ENCODE data around the gene MATN1.

MATN1 gene

GRCh38 chr1:30755746-30756145, 32.4 kb upstream of the MATN1 start:
- H3K4me3 ChIP-seq (ENCODE audit: low read length): peak overlapping the region; percentile 45
- H3K9ac ChIP-seq (ENCODE audit: low read length): no peak overlapping the region
- no peaks in the 10 kb centered on the region for H3K27me3 ChIP-seq (ENCODE audit: control insufficient read depth, insufficient read depth, low read length)
- H3K36me3 ChIP-seq (ENCODE audit: control insufficient read depth, insufficient read depth, low read length): no peaks in the 10 kb centered on the region
- H3K27ac ChIP-seq (ENCODE audit: low read depth, low read length): no peak overlapping the region
- no peaks in the 10 kb centered on the region for H3K4me1 ChIP-seq (ENCODE audit: control insufficient read depth, insufficient read depth, low read length)

- H3K9ac ChIP-seq (ENCODE audit: low read length): no peak overlapping the region
- no peaks in the 10 kb centered on the region for H3K4me1 ChIP-seq (ENCODE audit: control insufficient read depth, insufficient read depth, low read length)
- no peaks in the 10 kb centered on the region for H3K36me3 ChIP-seq (ENCODE audit: control insufficient read depth, insufficient read depth, low read length)
- H3K27me3 ChIP-seq (ENCODE audit: control insufficient read depth, insufficient read depth, low read length): no peaks in the 10 kb centered on the region
- H3K27ac ChIP-seq (ENCODE audit: low read depth, low read length): no peak overlapping the region
- H3K4me3 ChIP-seq (ENCODE audit: low read length): peak overlapping the region; percentile 45
Observed at GRCh38 chr1:30755334-30755733, 31.9 kb upstream of the MATN1 start.

DNA sequence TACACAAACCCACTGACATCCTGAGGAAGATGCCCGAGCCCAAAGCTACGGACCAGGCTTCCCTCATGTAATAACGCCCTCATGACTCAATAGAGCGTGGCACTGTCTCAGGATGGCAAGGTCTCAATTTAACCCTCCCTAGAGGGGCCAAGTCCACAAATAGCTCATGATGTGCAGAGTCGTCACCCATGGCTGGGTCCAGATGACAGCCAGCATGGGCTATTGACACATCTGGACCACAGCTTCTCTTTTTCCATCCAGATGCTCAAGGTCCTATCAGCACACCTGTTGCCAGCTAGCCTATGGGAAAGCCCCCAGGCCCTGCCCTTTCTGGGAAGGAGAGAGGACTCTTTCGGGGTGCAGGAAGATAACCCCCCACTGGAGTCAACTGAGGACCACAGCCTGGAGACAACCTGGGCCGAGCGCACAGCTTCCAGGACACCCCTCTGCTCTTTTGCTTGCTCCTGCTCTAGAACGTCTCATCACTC, 31.3 kb upstream of the MATN1 start:
- Histone ChIP-seq H3K36me3 (ENCODE audit: control insufficient read depth, insufficient read depth, low read length) (no peaks in the 10 kb centered on the region), H3K4me3 (ENCODE audit: low read length) (no peak overlapping the region), H3K27me3 (ENCODE audit: control insufficient read depth, insufficient read depth, low read length) (no peaks in the 10 kb centered on the region), H3K9ac (ENCODE audit: low read length) (no peak overlapping the region), H3K27ac (ENCODE audit: low read depth, low read length) (no peak overlapping the region), H3K4me1 (ENCODE audit: control insufficient read depth, insufficient read depth, low read length) (no peaks in the 10 kb centered on the region)

GRCh38 chr1:30753660-30754123, 30.3 kb upstream of the MATN1 start:
- no peak overlapping the region for H3K27ac ChIP-seq (ENCODE audit: low read depth, low read length)
- no peak overlapping the region for H3K9ac ChIP-seq (ENCODE audit: low read length)
- no peaks in the 10 kb centered on the region for H3K36me3 ChIP-seq (ENCODE audit: control insufficient read depth, insufficient read depth, low read length)
- no peaks in the 10 kb centered on the region for H3K4me1 ChIP-seq (ENCODE audit: control insufficient read depth, insufficient read depth, low read length)
- no peak overlapping the region for H3K4me3 ChIP-seq (ENCODE audit: low read length)
- H3K27me3 ChIP-seq (ENCODE audit: control insufficient read depth, insufficient read depth, low read length): no peaks in the 10 kb centered on the region

DNA sequence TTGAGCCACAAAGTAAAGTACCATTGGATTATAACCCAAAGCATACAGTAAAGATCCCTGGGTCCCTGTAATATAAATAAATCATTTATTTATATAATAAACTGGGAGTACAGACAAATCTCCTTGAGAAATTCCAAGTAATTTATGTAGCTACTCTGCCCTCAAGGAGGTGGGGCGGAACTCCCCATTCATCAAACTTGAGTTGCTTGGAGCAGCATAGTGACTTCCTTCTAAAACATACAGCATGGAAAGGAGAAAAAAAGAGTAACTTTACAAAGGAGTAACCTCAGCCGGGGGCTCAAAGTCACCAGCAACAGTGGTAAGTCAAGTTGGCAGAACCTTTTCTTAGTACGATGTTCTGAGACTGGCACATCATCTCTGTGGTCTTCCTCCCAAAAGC, 29.7 kb upstream of the MATN1 start:
- Histone ChIP-seq H3K4me1 (ENCODE audit: control insufficient read depth, insufficient read depth, low read length) (no peaks in the 10 kb centered on the region), H3K36me3 (ENCODE audit: control insufficient read depth, insufficient read depth, low read length) (no peaks in the 10 kb centered on the region), H3K4me3 (ENCODE audit: low read length) (no peak overlapping the region), H3K27ac (ENCODE audit: low read depth, low read length) (no peak overlapping the region), H3K9ac (ENCODE audit: low read length) (no peak overlapping the region), H3K27me3 (ENCODE audit: control insufficient read depth, insufficient read depth, low read length) (no peaks in the 10 kb centered on the region)

DNA sequence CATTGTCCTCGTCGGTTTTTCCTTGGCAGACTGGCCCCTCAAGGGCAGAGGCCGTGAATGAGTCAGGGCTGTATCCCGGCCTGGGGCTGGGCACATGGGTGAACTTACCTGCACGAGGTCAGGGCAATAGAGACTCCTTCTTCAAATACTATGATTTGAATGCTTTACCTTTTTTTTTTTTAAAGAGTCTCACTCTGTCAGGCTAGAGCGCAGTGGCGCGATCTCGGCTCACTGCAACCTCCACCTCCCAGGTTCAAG, 29.2 kb upstream of the MATN1 start:
- H3K27me3 ChIP-seq (ENCODE audit: control insufficient read depth, insufficient read depth, low read length): no peaks in the 10 kb centered on the region
- H3K36me3 ChIP-seq (ENCODE audit: control insufficient read depth, insufficient read depth, low read length): no peaks in the 10 kb centered on the region
- H3K27ac ChIP-seq (ENCODE audit: low read depth, low read length): no peak overlapping the region
- no peak overlapping the region for H3K4me3 ChIP-seq (ENCODE audit: low read length)
- no peak overlapping the region for H3K9ac ChIP-seq (ENCODE audit: low read length)
- H3K4me1 ChIP-seq (ENCODE audit: control insufficient read depth, insufficient read depth, low read length): no peaks in the 10 kb centered on the region

- H3K9ac ChIP-seq (ENCODE audit: low read length): no peak overlapping the region
- H3K4me3 ChIP-seq (ENCODE audit: low read length): no peak overlapping the region
- no peaks in the 10 kb centered on the region for H3K4me1 ChIP-seq (ENCODE audit: control insufficient read depth, insufficient read depth, low read length)
- no peaks in the 10 kb centered on the region for H3K27me3 ChIP-seq (ENCODE audit: control insufficient read depth, insufficient read depth, low read length)
- H3K27ac ChIP-seq (ENCODE audit: low read depth, low read length): no peak overlapping the region
- H3K36me3 ChIP-seq (ENCODE audit: control insufficient read depth, insufficient read depth, low read length): no peaks in the 10 kb centered on the region
Observed at GRCh38 chr1:30751830-30752650, 28.7 kb upstream of the MATN1 start.

DNA sequence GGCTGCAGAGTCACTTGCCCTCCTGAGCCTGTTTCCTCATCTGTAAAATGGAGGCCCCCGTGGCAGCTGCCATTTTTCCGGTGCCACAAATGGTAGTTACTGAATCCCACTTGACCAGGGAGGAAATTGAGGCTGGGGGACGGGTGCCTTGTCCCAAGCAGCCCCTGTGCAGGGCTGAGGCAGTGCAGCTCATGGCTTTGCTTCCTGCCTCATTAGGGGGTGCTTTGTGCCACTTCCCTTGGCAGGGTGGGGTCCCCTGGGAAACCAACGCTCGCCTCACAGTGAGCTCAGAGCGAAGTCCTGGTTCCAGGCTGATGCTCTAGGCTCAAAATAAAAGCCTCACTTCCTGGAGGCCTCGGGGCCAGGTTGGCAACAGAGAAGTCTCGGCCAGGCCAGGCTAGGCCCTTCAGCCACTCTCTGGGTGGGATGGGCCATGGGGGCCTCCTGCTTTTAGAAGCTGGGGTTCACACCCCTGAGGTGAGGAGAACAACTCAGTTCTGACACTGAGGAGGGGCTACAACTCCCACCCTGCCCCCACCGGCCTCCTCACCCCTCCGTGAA, 27.4 kb upstream of the MATN1 start:
- Histone ChIP-seq H3K27me3 (ENCODE audit: control insufficient read depth, insufficient read depth, low read length) (no peaks in the 10 kb centered on the region), H3K27ac (ENCODE audit: low read depth, low read length) (no peak overlapping the region), H3K36me3 (ENCODE audit: control insufficient read depth, insufficient read depth, low read length) (no peaks in the 10 kb centered on the region), H3K9ac (ENCODE audit: low read length) (no peak overlapping the region), H3K4me3 (ENCODE audit: low read length) (no peak overlapping the region), H3K4me1 (ENCODE audit: control insufficient read depth, insufficient read depth, low read length) (no peaks in the 10 kb centered on the region)

- H3K36me3 ChIP-seq (ENCODE audit: control insufficient read depth, insufficient read depth, low read length): no peaks in the 10 kb centered on the region
- no peaks in the 10 kb centered on the region for H3K4me1 ChIP-seq (ENCODE audit: control insufficient read depth, insufficient read depth, low read length)
- no peaks in the 10 kb centered on the region for H3K27me3 ChIP-seq (ENCODE audit: control insufficient read depth, insufficient read depth, low read length)
- H3K27ac ChIP-seq (ENCODE audit: low read depth, low read length): no peak overlapping the region
- H3K9ac ChIP-seq (ENCODE audit: low read length): no peak overlapping the region
- peak overlapping the region; percentile 24 for H3K4me3 ChIP-seq (ENCODE audit: low read length)
Observed at GRCh38 chr1:30749691-30750583, 26.6 kb upstream of the MATN1 start.

DNA sequence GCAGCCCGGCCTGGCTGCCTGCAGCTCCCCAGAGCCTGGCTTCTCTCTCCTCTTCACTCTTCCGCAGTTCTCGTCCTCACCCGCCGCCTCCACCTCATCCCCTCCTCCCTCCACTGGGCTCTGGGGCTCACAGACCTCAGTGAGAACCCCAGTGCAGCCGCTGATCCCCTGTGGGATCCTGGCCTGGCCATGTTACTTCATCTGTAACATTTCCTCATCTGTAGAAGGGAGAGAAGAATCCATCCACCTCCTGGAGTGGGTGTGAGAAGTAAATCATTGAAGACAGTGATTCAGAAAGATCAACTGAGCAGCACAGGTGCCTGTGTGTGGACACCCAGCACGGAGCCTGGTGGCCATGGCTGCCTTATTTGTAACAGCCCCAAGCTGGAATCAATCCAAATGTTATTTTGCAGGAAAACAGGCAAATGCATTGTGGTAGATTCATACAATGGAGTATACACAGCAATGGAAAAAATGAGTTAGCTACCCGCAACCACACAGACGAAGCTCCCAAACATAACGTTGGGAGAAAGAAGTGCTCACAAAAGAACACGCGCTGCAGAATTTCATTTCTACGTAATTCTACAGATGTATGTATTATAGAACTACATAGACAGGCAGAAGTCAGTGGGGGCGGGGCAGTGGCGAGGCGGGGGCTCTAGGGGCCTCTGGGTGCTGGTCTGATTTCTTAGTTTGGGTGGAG, 25.5 kb upstream of the MATN1 start:
- H3K4me3 ChIP-seq (ENCODE audit: low read length): no peak overlapping the region
- H3K36me3 ChIP-seq (ENCODE audit: control insufficient read depth, insufficient read depth, low read length): no peaks in the 10 kb centered on the region
- no peaks in the 10 kb centered on the region for H3K4me1 ChIP-seq (ENCODE audit: control insufficient read depth, insufficient read depth, low read length)
- H3K9ac ChIP-seq (ENCODE audit: low read length): no peak overlapping the region
- no peak overlapping the region for H3K27ac ChIP-seq (ENCODE audit: low read depth, low read length)
- no peaks in the 10 kb centered on the region for H3K27me3 ChIP-seq (ENCODE audit: control insufficient read depth, insufficient read depth, low read length)

DNA sequence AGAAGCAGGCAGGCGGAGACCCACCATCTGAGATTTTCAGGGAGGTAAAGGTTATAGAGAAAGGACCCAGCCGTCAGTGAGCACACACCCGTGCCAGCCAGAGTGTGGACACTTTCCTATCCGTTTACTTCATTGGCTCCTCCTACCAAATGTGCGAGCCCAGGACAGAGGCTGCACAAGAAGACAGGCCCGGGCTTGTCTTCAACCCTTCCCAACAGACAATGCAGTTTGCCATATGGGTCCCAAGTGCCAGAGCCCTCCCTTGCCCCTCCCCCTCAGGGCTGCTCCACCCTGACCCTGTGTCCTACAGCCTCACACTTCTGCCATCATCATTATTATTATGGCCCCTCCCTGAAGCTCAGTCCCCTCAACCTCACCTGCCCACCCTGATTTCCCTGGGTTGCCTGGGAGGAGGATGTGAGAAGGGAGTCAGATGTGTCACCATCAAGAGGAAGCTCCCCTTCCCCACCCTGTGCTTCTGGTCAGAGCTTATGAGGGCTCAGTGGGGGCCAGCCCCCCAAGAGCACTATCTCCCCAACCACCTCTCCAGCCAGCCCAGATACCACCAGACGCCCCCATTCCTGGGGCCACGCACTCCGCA, 24.8 kb upstream of the MATN1 start:
- no peaks in the 10 kb centered on the region for H3K27me3 ChIP-seq (ENCODE audit: control insufficient read depth, insufficient read depth, low read length)
- H3K36me3 ChIP-seq (ENCODE audit: control insufficient read depth, insufficient read depth, low read length): no peaks in the 10 kb centered on the region
- no peak overlapping the region for H3K27ac ChIP-seq (ENCODE audit: low read depth, low read length)
- no peaks in the 10 kb centered on the region for H3K4me1 ChIP-seq (ENCODE audit: control insufficient read depth, insufficient read depth, low read length)
- no peak overlapping the region for H3K4me3 ChIP-seq (ENCODE audit: low read length)
- H3K9ac ChIP-seq (ENCODE audit: low read length): no peak overlapping the region

Data from rectal smooth muscle tissue (tissue), 1 donor.